CD4-positive, alpha-beta T cell treated with Interferon alpha-2 for 1 hour (primary cell): ENCODE measurements around the gene SLC3A2.

Source experiments
- DNase-seq, 2 donors: peaks; one replicate each; pipeline ENCODE4 v3.0.0-alpha.2; 2020 to 2022

Gene SLC3A2

DNA sequence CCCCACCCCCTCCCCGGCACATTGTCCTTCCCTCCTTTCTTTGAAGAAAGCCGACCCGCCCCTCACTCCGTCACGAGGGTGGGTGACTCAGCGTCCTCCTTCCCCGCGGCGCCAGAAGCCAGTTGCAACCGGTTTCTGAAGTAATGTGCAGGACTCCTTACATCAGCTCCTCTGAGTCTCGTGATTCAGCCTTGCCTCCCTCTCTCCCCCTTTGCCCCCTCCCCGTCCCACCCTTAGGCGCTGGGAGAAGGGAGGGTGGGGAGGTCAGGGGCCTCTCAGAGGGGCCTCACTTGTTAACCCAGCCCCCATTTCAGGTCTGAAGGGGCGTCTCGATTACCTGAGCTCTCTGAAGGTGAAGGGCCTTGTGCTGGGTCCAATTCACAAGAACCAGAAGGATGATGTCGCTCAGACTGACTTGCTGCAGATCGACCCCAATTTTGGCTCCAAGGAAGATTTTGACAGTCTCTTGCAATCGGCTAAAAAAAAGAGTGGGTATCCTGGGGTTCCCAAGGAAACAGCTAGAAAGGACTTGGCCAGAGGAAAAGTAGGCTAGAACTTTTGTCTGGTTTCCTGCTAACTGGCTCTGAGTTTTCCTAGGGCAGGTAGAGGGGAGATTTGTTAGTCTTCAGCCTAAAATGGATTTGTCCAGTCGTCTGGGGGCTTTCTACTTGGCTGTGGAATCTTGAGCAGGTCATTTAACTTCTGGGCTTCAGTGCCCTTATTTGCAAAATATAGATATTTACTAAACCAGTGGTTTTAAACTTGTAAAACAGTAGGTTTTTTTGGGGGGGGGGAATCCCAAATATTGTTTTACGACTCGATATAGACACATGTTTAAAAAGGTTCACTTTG lies 1.1 kb downstream of the SLC3A2 start:
- DNase-seq, result peak; percentile 88 to 91

DNA sequence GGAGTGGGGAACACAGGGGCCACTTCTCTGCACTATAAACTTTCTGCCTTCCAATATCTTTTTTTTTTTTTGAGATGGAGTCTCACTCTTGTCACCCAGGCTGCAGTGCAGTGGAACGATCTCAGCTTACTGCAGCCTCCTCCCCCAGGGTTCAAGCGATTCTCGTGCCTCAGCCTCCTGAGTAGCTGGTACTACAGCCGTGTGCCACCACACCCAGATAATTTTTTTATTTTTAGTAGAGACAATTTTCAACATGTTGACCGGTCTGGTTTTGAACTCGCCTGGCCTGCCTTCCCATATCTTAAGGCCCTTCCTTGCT lies 1.7 kb downstream of the SLC3A2 start:
- DNase-seq, result no peak

DNA sequence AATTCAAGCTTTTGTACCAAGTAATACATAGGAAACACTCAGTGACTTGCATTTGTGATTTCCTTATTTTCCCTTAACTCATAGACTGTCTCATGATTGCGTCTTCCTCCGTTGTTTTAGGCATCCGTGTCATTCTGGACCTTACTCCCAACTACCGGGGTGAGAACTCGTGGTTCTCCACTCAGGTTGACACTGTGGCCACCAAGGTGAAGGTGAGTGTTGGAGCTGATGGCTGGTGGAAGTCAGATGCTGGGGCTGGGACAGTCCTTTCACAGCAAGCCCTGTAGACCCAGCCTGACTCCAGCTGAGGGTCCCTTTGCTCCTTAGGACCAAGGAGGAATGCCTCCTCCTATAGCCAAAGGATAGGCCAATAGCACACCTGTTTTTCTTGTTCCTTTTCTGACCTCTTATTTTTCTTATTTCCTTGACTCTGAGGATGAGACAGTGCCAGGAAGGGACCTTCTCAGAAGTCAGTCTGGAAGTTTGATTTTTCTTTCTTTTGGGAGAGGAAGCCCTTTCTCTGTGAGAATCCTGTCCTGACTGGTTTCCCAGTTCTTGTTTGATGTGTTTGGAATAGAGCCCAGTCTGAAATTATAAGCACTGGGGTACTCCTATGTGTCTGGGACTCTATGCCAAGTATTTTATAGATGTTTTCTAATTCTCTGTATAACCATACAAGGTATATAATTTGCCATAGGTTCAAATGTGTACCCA lies 2.2 kb downstream of the SLC3A2 start:
- DNase-seq, result no peak

DNA sequence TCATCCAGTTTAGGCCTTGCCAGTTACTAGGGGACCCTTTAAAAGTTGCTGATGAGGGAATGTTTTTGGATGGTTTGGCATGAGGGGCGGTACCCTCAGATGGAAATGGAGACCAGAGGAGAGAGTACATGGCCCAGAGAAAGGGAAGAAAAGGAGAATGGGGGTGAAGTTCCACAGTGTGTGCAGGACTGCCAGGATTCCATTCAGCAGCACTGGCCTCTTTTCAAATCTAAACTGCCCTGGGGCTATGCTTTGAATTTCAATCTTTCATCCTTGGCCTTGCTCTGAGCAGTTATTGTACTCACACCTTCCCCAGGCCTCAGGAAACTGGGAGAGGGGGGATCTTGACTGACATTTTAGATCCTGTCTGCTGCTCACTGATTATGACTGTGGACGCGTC lies 3.0 kb downstream of the SLC3A2 start:
- DNase-seq, result no peak

DNA sequence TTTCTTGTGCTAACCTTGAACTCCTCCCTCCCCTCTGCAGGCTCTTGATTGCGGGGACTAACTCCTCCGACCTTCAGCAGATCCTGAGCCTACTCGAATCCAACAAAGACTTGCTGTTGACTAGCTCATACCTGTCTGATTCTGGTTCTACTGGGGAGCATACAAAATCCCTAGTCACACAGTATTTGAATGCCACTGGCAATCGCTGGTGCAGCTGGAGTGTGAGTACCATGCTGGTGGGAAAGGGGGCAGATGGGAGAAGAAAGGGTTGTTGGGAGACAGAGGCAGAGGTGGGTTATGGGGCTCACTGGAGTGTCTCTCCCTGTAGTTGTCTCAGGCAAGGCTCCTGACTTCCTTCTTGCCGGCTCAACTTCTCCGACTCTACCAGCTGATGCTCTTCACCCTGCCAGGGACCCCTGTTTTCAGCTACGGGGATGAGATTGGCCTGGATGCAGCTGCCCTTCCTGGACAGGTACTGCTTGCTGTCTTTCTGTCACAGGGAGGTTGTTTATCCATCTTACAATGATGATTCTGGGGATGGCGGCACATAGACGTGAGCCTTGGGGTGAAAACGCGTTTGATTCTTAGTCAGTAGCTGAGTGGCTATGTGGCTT lies 4.5 kb downstream of the SLC3A2 start:
- DNase-seq, result no peak

DNA sequence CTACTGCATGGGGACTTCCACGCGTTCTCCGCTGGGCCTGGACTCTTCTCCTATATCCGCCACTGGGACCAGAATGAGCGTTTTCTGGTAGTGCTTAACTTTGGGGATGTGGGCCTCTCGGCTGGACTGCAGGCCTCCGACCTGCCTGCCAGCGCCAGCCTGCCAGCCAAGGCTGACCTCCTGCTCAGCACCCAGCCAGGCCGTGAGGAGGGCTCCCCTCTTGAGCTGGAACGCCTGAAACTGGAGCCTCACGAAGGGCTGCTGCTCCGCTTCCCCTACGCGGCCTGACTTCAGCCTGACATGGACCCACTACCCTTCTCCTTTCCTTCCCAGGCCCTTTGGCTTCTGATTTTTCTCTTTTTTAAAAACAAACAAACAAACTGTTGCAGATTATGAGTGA lies 7.7 kb downstream of the SLC3A2 start:
- DNase-seq, result no peak

DNA sequence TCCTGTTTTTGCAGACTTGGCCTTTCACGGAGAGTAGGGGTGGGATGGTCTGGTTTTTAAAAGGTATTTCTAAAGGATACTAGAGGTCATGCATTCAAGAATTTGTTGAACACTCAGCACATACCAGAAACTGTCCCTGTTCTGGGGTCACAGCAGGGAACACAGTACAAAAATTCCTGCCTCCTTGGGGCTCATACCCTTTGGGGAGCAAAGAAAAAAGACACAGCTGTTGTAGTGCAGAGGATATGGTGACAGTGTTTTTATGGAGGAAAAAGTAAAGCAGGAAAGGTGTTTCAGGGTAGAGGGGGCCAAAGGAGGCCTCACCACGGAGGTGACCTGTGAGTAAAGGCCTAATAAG lies 8.4 kb downstream of the SLC3A2 start:
- DNase-seq, result no peak

DNA sequence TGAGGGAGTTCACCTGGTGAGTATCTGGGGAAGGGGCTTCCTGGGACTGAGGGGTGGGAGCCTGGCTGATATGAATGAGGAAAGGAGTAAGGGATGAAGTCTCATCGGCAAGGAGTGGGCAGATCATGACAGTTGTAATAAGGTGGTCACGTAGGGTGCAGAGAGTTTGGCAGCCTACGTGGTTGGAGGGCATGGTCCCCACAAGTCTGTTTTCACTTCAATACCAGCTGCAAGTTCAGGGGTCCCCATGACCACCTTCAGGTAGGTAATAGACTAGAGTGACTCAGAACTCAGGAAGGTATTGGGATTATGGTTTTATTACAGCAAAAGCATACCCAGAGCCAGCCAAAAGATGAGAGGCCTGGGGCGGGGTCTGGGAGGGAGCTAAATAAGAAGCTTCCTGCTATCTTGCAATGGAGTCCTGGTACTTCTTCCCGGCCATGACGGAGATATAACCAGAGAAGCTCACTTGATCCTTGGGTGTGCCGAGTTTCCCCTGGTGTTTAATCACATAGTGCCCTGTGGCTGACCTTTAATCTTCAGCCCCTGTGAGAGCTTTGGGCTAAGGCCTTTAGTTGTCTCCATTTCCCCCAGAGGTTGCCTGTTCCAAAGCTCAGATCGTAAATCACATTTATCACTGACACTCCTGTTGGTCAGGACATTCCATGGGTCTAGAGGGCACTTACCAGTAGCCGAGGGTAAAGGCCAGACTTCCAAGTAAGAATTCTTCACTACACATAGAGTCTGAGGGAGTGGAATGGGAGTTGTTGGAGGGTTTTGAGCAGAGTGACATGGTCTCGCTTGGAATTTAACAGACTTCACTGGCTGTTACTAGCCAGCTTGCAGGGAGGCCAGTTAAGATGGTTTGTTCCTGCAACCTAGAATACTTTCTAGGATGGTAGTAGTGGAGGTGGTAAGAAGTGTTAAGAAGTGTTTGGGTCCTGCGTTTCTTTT lies 9.1 kb downstream of the SLC3A2 start:
- DNase-seq, result no peak

DNA sequence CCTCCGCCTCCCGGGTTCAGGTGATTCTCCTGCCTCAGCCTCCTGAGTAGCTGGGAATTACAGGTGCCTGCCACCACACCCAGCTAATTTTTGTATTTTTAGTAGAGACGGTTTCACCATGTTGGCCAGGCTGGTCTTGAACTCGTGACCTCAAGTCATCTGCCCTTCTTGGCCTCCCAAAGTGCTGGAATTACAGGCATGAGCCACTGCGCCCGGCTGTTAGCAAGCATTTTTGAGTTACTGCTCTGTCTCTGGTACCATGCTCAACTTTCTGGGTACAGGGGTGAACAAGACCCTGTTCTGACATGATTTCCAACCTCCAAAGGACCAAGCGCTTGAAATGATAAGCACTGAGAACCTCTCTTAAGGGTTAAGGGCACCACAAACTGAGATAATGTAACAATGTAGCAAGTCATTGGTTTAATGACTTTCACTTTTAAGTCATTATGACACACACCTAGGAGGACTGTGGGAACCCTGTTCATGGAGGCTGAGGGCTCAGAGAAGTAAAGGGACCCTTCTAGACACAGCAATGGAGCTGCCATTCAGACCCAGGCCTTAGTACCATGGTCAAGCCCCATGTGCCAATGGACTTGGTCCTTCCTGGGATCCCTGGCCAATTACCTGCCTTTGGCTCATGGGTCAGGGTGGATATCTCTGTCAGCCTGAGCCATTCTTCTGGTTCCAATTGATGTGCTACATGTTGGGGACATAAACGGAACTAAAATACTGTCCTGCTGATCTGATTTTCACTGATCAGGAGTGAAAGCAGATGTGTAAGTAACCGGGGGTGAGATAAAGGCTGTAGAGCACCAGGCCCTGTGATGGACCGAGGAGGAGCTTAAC lies 11.6 kb downstream of the SLC3A2 start:
- no peak for DNase-seq

DNA sequence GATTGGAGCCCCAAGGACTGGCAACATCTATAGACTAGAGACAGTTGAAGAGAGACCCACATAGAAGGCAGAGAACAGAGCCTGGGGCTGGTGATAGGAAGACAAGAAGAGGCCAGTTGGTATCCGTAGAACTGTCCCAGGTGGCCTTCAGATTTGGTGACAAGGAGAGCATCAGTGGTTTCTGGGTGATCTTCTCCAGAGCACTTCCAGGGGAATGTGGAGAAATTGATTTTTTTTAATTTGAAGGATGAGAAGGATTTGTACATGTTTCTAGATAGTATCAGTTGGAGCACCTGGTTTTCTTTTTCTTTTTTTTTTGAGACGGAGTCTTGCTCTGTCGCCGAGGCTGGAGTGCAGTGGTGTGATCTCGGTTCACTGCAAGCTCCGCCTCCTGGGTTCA lies 14.8 kb downstream of the SLC3A2 start:
- DNase-seq, result no peak

DNA sequence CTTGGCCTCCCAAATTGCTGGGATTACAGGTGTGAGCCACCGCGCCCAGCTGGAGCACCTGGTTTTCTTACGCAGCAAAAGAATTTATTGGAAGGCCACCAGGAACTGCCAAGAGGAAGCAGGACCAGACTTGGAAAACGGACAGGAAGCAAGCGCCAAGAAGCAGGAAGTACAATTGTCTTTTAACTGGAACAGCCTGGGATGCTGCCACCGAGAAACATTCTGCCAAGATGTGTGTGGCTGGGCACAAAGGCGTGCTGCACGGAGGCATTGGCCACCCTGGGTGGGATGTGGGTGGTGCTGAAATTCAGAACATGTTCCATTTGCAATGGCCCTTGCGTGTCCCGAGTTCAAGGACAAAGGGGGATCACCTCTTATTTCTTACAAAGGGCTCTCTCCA lies 15.4 kb downstream of the SLC3A2 start:
- DNase-seq, result no peak

DNA sequence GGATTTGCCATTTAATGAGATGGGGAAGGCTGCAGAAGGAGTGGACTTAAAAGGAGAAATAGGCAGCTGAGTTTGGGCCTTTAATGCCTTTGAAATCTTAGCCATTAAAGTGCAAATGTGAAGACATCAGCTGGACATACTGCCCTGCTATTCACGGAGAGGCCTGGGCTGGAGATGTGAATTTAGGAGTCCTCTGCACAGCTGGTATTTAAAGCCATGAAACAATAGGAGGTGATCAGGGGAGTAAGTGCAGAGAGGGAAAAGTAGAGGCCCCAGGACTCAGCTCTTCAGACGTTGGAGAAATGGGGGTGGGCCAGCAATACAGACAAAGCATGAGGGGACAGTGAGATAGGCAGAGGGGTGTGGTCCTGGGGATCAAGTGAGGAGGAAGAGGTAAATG lies 16.6 kb downstream of the SLC3A2 start:
- no peak for DNase-seq

DNA sequence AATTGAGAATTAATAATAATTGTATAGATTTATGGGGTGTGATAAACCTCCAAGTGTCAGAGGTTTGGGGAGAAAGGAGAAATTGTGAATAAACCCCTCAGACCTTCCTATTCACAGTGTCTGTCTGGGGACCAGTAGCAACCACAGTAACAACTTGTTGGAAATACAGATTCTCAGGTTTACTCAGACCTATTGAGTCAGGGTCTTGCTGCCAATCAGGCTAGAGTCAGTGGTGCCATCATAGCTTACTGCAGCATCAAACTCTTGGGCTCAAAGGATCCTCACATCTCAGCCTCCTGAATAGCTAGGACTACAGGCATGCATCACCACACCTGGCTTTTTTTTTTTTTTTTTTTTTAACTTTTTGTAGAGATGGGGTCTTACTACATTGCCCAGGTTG lies 17.3 kb downstream of the SLC3A2 start:
- no peak for DNase-seq

DNA sequence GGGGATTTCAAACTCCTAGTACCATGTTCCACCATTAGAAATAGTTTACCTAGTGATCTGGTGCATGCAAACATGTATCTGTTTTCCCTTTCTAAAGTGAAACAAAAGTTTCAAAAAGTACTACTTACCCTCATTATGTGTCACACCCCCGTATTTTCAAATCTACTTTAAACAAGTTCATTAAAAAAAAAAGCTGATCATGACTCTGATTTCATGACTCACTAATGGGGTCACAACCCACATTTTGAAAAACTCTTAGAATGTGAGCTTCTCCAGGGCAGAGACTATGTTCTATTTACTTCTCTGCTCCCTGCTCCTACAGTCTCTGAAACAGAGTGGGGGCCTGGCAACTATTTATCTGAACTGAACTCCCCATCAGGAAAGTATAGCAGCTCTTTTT lies 22.2 kb downstream of the SLC3A2 start:
- no peak for DNase-seq

DNA sequence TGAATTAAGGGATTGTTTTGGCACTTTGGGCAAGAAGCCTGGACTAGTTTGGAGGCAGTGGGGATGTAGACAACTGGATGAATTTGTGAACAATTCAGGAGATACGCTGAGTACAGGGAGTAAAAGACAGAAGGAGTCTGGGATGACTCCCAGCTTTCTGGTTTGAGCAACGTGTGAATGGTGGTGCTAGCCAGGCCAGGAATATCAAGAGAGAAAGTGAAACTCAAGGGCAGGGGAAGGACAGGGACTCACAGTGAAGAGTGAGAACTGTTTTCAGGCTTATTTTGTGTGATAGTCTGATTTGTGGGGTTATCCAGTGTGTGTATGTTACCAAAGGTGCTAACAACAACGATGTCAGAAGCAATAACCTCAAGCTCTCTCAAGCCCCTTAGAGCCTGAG lies 24.6 kb downstream of the SLC3A2 start:
- no peak for DNase-seq

DNA sequence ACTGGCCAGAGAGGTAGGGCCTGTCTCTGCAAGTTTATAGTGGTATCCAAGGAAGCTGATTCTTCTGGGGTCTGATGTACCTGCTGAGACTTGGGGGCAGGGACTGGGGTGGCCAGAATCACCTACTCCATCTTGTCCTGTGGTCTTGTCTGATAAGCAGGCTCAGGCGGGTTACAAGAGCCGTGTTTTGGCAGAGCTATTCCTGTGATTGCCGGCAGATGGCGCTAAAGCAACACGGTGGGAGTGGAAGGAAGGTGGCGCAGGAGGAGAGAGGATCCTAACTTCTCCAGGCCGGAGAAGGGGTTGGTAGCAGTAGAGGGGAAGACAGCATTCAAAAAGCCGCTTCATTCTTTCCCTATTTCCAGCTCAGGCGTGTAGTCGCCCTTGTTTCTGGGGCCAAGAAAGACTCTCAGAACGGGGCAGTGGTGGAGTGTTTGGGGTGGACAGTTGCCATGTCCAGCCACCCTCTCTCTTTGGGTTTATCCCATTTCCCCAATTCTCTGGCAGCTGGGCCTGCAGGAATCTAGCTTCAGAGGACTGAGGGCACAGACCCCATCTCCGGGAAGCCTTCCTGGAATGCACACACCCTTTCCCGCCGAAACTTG lies 25.3 kb downstream of the SLC3A2 start:
- peak; percentile 72 to 81 for DNase-seq

DNA sequence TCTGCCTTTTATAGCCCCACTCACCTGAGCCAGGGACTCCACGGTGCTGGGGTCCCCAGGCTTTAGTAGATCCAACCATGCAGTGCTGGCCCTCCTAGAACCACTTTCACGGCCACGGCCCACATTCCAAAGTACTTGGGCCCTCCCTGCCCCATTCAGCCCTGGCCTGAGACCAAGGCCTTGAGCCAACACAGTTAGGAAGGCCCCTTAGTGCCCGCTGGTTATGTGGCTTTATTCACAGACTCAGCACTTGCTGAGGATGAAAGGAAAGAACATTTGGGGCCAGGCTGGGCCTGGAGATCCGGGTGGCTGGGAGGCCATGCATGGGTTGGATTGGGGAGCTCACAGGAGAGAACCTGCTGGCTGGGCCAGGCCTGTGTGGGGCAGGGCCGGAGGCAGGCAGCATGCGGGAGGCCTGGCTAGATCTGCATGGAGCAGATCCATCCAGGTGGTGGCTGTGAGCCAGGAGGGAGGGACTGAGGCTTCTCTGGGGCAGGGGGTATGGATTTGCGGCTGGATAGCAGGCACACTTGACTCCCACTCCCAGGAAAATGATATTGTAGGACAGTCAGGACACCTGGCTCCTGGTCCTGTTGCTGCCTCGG lies 27.9 kb downstream of the SLC3A2 start:
- no peak for DNase-seq

DNA sequence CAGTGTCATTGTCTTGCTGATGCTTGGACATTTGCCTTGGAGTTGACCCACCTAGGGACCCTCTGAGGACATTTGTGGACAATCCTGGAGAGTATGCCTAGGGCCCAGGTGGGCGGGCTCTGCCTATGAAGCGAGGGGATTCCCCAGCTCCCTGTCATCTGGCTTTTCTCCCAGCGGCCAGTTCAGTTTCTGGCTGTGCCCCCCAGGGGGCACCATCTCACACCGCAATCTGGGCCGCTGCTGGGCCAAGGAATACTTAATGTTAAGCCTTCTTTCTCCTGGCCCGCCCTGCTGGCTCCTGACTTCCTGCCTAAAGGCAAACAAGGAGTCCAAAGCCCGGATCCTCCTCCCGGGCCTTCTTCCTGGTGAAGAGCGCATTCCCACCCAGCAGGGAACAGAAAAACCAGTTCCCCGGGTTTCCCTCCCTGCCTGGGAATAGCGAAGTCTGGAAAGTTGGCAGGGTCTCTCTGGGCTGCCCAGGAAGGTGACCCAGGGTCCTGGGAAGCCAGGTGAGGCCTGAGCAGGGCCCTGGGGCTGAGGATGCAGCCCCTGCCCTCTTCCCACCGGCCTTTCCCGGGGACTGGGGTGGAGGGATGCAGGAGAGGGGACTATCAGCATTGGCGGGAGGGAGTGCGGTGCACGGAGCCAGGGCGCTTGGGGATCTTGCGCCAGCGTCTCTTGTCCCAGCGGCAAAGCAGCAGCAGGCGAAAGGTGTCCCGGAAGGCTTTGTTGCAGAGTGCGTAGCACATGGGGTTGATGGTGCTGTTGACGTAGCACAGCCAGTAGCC lies 28.6 kb downstream of the SLC3A2 start:
- DNase-seq, result no peak

DNA sequence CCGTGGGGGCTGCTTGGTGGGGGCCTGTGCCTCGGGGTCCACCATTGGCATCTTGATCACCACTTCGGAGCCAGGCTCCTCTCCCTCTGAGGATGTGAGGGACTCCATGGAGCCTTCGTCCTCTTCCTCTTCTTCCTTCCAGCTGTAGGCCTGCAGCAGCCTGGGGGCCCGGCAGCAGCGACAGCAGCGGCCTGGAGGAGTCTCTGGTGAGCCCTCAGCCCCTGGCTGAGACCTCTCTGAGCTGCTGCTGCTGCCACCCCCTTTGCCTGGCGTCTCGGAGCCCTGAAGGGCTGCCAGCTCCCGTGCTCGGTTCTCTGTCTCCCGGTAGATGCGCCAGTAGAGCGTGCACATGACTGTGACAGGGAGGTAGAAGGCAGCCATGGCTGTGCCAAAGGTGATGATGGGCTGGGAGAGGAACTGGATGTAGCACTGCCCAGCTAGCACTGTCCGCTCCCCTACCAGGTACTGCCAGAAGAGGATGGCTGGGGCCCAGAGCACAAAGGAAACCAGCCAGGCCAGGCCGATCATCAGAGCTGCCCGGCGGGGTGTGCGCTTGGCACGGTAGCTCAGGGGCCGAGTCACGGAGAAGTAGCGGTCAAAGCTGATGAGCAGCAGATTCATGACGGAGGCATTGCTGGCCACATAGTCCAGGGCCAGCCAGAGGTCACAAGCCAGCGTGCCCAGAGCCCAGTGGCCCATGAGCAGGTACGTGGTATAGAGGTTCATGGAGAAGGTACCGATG lies 29.6 kb downstream of the SLC3A2 start:
- DNase-seq, result no peak
